H1 (cell line): ENCODE data around the gene ZNF333. TPM values are rescaled to one million over a fixed set of nuclear protein-coding genes. Genes with fewer than 3 reads are reported as not detected.

Experiments
- CBX8 ChIP-seq: fragments of 300-800, 300-1000 bp; sonication (generic); IDR thresholded peaks from 2 replicates; pipeline ENCODE4 v1.7.1; 2016; ENCODE audit warnings: low read depth, low read length, borderline replicate concordance
- CHD2 ChIP-seq: IDR thresholded peaks from 2 replicates; pipeline ENCODE4 v1.6.1; 2012; ENCODE audit warnings: low read length, improper control_type of control experiment
- CHD7 ChIP-seq: fragments of 300-600 bp; sonication (generic); IDR thresholded peaks from 2 replicates; pipeline ENCODE4 v1.7.1; 2012; ENCODE audit warnings: low read length, moderate library complexity, mild to moderate bottlenecking, inconsistent platforms; ENCODE audit not compliant: insufficient replicate concordance
- NANOG ChIP-seq: IDR thresholded peaks from 2 replicates; pipeline ENCODE4 v1.6.1; 2011; ENCODE audit warnings: low read length, low read depth, mild to moderate bottlenecking, inconsistent platforms; ENCODE audit not compliant: insufficient read depth, poor library complexity, severe bottlenecking
- PHF8 ChIP-seq: fragments of 200-600 bp; sonication (generic); conservative IDR thresholded peaks from 2 replicates; pipeline ENCODE4 v1.7.1; 2012; ENCODE audit warnings: low read depth, mild to moderate bottlenecking, inconsistent platforms, low read length, moderate library complexity
- ZNF274 ChIP-seq: IDR thresholded peaks from 2 replicates; pipeline ENCODE4 v1.7.0; 2012; ENCODE audit warnings: low read length, borderline replicate concordance; ENCODE audit errors: extremely low read depth
- polyA plus RNA-seq, 7 experiments: library from polyadenylated mRNA; depleted of rRNA in 3 of 7; stranded (reverse) in 5 of 7; unstranded in 2 of 7; fragments of >200 nt in 5 of 7; fragments of 200-250 nt in 2 of 7; gene quantifications; 1 replicate in 5 of 7; 2 replicates in 1 of 7; 4 replicates in 1 of 7; pipeline versions ENCODE4 v1.2.1 to v1.2.3, GENCODE V29; 2011 to 2013; ENCODE audit warnings: missing spikeins in 2 of 7, mixed read lengths in 2 of 7
- total RNA-seq: library from RNA; stranded (reverse); fragmentation: NEBNext Ultra II Directional; extraction: Animal tissue kit (Norgen Biotek cat#: 25700); gene quantifications from 2 replicates; pipeline ENCODE4 v1.2.1, GENCODE V29; 2021

Gene ZNF333
- total and polyA plus RNA-seq, 2 of the 8 experiments (the other 6 are each of a cell fraction or from before 2014, with no cell fraction given): 7.3 to 8.4 TPM

DNA sequence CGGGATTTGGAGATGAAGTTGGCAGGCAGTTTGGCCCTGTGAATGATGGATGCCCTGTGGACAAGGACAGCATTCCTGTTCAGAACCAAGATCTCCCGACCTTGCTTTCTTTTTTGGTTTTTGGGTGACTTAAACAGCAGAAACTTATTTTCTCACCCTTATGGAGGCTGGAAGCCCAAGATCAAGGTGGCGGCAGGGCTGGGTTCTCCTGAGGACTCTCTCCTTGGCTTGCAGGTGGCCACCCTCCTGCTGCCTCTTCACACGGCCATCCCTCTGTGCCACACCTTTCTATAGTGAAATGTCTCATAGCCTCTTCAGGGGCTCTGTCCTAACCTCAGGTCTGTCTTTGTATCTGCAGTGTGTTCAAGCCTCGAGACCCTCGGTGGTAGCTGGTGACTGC, 14.0 kb downstream of the ZNF333 start (continued):
- TF ChIP-seq CHD2: no peak
- no peak for TF ChIP-seq CHD7
- TF ChIP-seq NANOG: no peak
- no peak for TF ChIP-seq ZNF274
- no peak for TF ChIP-seq PHF8
- TF ChIP-seq CBX8: no peak
